ENCODE data around the gene ZNF263.

ZNF263 gene

GRCh38 chr16:3282730-3283542, at the start of gene ZNF263:
ZNF263 (plus strand) TSS chr16:3283491; CDS start chr16:3283819, 328 bp downstream.
- DNase-seq = peak; percentile 99

- DNase-seq = no peak
Measured at GRCh38 chr16:3234543-3234856, 48.8 kb upstream of the ZNF263 start.

- peak; percentile 99 for DNase-seq
Measured at GRCh38 chr16:3234857-3235561, 48.3 kb upstream of the ZNF263 start, which contains the start of gene ZNF200. ZNF200 (minus strand) TSS chr16:3235158; CDS start chr16:3233755, 1,403 bp downstream.

GRCh38 chr16:3235856-3236669, 47.2 kb upstream of the ZNF263 start:
- peak; percentile 7 for DNase-seq

- no peak for DNase-seq
Measured at GRCh38 chr16:3241761-3242160, 41.5 kb upstream of the ZNF263 start.

GRCh38 chr16:3242709-3243108, 40.6 kb upstream of the ZNF263 start:
- DNase-seq = no peak

- DNase-seq = no peak
Measured at GRCh38 chr16:3243882-3244281, 39.4 kb upstream of the ZNF263 start.

- no peak for DNase-seq
Measured at GRCh38 chr16:3246002-3246401, 37.3 kb upstream of the ZNF263 start.

GRCh38 chr16:3246876-3247275, 36.4 kb upstream of the ZNF263 start:
- no peak for DNase-seq

GRCh38 chr16:3248596-3248995, 34.7 kb upstream of the ZNF263 start:
- no peak for DNase-seq

GRCh38 chr16:3249020-3249419, 34.3 kb upstream of the ZNF263 start:
- DNase-seq = no peak

GRCh38 chr16:3249451-3249850, 33.8 kb upstream of the ZNF263 start:
- no peak for DNase-seq

GRCh38 chr16:3252967-3253366, 30.3 kb upstream of the ZNF263 start:
- no peak for DNase-seq

GRCh38 chr16:3254309-3254708, 29.0 kb upstream of the ZNF263 start:
- no peak for DNase-seq

GRCh38 chr16:3256146-3256865, 27.0 kb upstream of the ZNF263 start, which contains the start of gene MEFV:
MEFV (minus strand) TSS chr16:3256633; CDS start chr16:3256587, 46 bp downstream.
- no peak for DNase-seq

GRCh38 chr16:3256866-3257465, 26.3 kb upstream of the ZNF263 start:
- no peak for DNase-seq

- DNase-seq = no peak
Measured at GRCh38 chr16:3259836-3260235, 23.5 kb upstream of the ZNF263 start.

- no peak for DNase-seq
Measured at GRCh38 chr16:3262517-3262916, 20.8 kb upstream of the ZNF263 start.

GRCh38 chr16:3264137-3265036, 18.9 kb upstream of the ZNF263 start:
- DNase-seq = peak; percentile 98

- peak; percentile 13 for DNase-seq
Measured at GRCh38 chr16:3266873-3267537, 16.3 kb upstream of the ZNF263 start.

Measured in retina (tissue), 1 donor.